ENCODE measurements around the gene BMP15. TPM values are rescaled to one million over a fixed set of nuclear protein-coding genes. Genes with fewer than 3 reads are reported as not detected.
A peak's percentile ranks its signal among the peaks of the same experiment; 100 is the strongest.

The BMP15 gene
- total RNA-seq, 6 donors from 2014 or later = not detected

DNA sequence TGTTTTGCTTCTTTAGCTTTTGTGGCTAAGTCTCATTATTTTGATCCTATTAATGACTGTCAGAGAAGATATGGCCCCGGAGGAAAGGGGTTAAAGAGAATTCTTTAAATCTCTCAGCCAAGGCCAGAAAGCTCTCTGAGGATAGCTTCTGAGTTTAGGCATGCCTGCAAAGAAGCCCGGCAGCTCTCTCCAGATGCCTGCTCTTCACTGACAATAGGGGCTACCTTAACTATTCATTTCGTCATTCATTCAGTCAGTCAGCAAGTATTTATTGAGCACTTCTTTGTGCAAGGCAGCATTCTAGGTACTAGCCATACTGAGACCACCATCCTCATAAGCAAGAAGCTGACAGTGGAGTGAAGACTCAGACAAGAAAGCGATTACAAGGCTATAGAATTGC, 34.0 kb upstream of the BMP15 start:
- ATAC-seq (ENCODE audit: low FRiP score in 2 of 2) (no peak), DNase-seq (no peak)
- TF ChIP-seq POLR2A (IDR thresholded peaks at IDR 0.05) = no peak
- TF ChIP-seq, protein P1, sequence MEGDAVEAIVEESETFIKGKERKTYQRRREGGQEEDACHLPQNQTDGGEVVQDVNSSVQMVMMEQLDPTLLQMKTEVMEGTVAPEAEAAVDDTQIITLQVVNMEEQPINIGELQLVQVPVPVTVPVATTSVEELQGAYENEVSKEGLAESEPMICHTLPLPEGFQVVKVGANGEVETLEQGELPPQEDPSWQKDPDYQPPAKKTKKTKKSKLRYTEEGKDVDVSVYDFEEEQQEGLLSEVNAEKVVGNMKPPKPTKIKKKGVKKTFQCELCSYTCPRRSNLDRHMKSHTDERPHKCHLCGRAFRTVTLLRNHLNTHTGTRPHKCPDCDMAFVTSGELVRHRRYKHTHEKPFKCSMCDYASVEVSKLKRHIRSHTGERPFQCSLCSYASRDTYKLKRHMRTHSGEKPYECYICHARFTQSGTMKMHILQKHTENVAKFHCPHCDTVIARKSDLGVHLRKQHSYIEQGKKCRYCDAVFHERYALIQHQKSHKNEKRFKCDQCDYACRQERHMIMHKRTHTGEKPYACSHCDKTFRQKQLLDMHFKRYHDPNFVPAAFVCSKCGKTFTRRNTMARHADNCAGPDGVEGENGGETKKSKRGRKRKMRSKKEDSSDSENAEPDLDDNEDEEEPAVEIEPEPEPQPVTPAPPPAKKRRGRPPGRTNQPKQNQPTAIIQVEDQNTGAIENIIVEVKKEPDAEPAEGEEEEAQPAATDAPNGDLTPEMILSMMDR (IDR thresholded peaks at IDR 0.05) = no peak
- TF ChIP-seq POLR2AphosphoS5 (IDR thresholded peaks at IDR 0.05) = no peak
- TF ChIP-seq EP300 (IDR thresholded peaks at IDR 0.05) = no peak
- no peaks in the 10 kb centered on the region for H3K4me1 ChIP-seq
- WGBS, 2 donors = 59 to 87% methylated on average over 3 to 4 of the region's 4 CpGs
- no peak overlapping the region for H3K27ac ChIP-seq
- no peaks in the 10 kb centered on the region for H3K36me3 ChIP-seq
- H3K27me3 ChIP-seq = no peaks in the 10 kb centered on the region
- H3K4me3 ChIP-seq = no peak overlapping the region
- no peaks in the 10 kb centered on the region for H3K9me3 ChIP-seq

- 88 to 91% methylated on average over 6 of the region's 6 CpGs for WGBS, 2 donors
- H3K4me3 ChIP-seq = no peak overlapping the region
- H3K27me3 ChIP-seq = no peaks in the 10 kb centered on the region
- no peaks in the 10 kb centered on the region for H3K36me3 ChIP-seq
- H3K4me1 ChIP-seq = no peaks in the 10 kb centered on the region
- DNase-seq = no peak
- no peaks in the 10 kb centered on the region for H3K9me3 ChIP-seq
- peak in 1 of 2 donors; percentile 34 for ATAC-seq (ENCODE audit: low FRiP score in 2 of 2)
- TF ChIP-seq, protein P1 (IDR thresholded peaks at IDR 0.05) = no peak
- TF ChIP-seq EP300 (IDR thresholded peaks at IDR 0.05) = no peak
- no peak for TF ChIP-seq POLR2A (IDR thresholded peaks at IDR 0.05)
- TF ChIP-seq POLR2AphosphoS5 (IDR thresholded peaks at IDR 0.05) = no peak
- no peak overlapping the region for H3K27ac ChIP-seq
Observed at GRCh38 chrX:50877310-50877709, 33.2 kb upstream of the BMP15 start.

DNA sequence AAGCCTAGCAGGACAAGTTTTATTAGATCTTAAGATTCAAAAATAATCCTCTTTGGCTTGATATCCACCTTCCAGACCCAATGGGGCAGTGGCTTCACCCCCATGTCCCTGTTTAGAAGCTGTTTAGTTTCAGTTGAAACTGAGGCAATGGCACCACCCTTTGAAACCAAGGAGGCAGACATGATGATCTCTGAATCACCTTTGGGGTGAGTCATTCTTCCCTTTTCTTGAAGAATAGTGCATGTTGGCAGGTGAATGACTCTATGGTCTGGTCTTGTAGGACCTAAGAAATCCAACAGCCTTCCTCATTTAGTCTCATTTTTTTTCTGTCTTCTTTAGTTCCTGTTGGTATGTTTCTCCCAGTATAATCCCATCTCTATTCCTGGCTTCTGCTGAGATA, 29.5 kb upstream of the BMP15 start:
- no peak for ATAC-seq (ENCODE audit: low FRiP score in 2 of 2)
- no peak overlapping the region for H3K27ac ChIP-seq
- no peaks in the 10 kb centered on the region for H3K36me3 ChIP-seq
- no peaks in the 10 kb centered on the region for H3K4me1 ChIP-seq
- DNase-seq = no peak
- TF ChIP-seq POLR2A (IDR thresholded peaks at IDR 0.05) (no peak), POLR2AphosphoS5 (IDR thresholded peaks at IDR 0.05) (no peak), EP300 (IDR thresholded peaks at IDR 0.05) (no peak)
- TF ChIP-seq, protein P1 (IDR thresholded peaks at IDR 0.05) = no peak
- H3K27me3 ChIP-seq = no peaks in the 10 kb centered on the region
- no peak overlapping the region for H3K4me3 ChIP-seq
- no peaks in the 10 kb centered on the region for H3K9me3 ChIP-seq

GRCh38 chrX:50888884-50889283, 21.7 kb upstream of the BMP15 start:
- Histone ChIP-seq H3K9me3 (peaks cover 0 to 6% (median 0%) of the 10 kb centered on the region in 4 donors), H3K4me3 (no peak overlapping the region), H3K4me1 (no peaks in the 10 kb centered on the region), H3K27ac (no peak overlapping the region), H3K36me3 (no peaks in the 10 kb centered on the region), H3K27me3 (no peaks in the 10 kb centered on the region)
- no peak for TF ChIP-seq EP300 (IDR thresholded peaks at IDR 0.05)
- TF ChIP-seq, protein P1 (IDR thresholded peaks at IDR 0.05) = no peak
- TF ChIP-seq POLR2A (IDR thresholded peaks at IDR 0.05) = no peak
- TF ChIP-seq POLR2AphosphoS5 (IDR thresholded peaks at IDR 0.05) = no peak
- no peak for ATAC-seq (ENCODE audit: low FRiP score in 2 of 2)
- 40 to 49% methylated on average over 2 of the region's 2 CpGs for WGBS, 2 donors
- DNase-seq = no peak

DNA sequence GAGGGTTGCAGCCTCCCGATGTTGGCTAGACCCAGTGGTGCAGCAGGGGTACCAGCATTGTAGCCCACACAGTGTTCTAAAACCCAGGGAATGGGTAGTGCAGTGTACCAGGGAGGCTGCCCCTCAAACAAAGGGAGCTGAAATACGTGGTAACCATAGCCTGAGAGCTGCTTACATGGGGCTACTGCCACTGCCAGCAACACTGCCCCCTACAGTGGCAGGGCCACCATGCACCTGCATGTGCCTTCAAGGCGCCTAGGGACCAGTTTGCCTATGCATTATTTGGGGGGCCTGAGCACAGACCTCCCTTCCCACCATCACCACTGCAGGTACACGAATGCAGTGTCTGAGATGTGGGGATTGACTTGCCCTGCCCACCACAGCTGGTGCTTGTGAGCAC, 21.0 kb upstream of the BMP15 start:
- Histone ChIP-seq H3K9me3 (peaks cover 0 to 6% (median 0%) of the 10 kb centered on the region in 4 donors), H3K27ac (no peak overlapping the region), H3K4me1 (no peaks in the 10 kb centered on the region), H3K4me3 (no peak overlapping the region), H3K27me3 (no peaks in the 10 kb centered on the region), H3K36me3 (no peaks in the 10 kb centered on the region)
- no peak for DNase-seq
- TF ChIP-seq, protein P1 (IDR thresholded peaks at IDR 0.05) = no peak
- TF ChIP-seq EP300 (IDR thresholded peaks at IDR 0.05) = no peak
- TF ChIP-seq POLR2A (IDR thresholded peaks at IDR 0.05) = no peak
- TF ChIP-seq POLR2AphosphoS5 (IDR thresholded peaks at IDR 0.05) = no peak
- no peak for ATAC-seq (ENCODE audit: low FRiP score in 2 of 2)
- WGBS, 2 donors = 56% methylated on average over 4 of the region's 4 CpGs; no CpG with 5 or more reads in 1 of the 2 donors
